HCT116 (cell line): Measurements from ENCODE around the gene ZNF775. TPM values are rescaled to one million over a fixed set of nuclear protein-coding genes. Genes with fewer than 3 reads are reported as not detected.

Source experiments
- ATAC-seq: fragments of 200-7000 bp; cut with Tn5 transposase; 2 replicates; pipeline ENCODE4 v1.9.1; 2020; ENCODE audit warnings: mild to moderate bottlenecking, moderate library complexity
- BruUV-seq: library from RNA; stranded (reverse); fragments of 400-500 nt; replicated peaks from 2 replicates; lab custom pipeline; 2021; lab: Mats Ljungman, UMichigan
- CTCF ChIA-PET: fragments of 300-600 bp; sonication (Branson Sonifier 250); formaldehyde crosslinking; loops from one replicate; lab custom pipeline; 2021; ENCODE audit warnings: antibody characterized with exemption; lab: Charles Lee
- POLR2A ChIA-PET: fragments of 300-600, 350-600 bp; sonication (Branson Sonifier 250); formaldehyde crosslinking; loops from one replicate; lab custom pipeline; 2021; ENCODE audit warnings: antibody characterized with exemption; lab: Charles Lee
- RAD21 ChIA-PET, 2 experiments: fragments of 300-600 bp; sonication (Branson Sonifier 250); formaldehyde crosslinking; loops; one replicate each; lab custom pipeline; 2023; ENCODE audit warnings: low total read pairs in 2 of 2; ENCODE audit not compliant: uncharacterized antibody in 2 of 2, unreplicated experiment in 2 of 2, low non-redundant PET in 1 of 2; lab: Charles Lee
- DNase-seq: peaks from one replicate; pipeline ENCODE4 v3.0.0-alpha.2; 2010; ENCODE audit warnings: low read depth, low spot score
- H2AFZ ChIP-seq: fragments of 200-600 bp; shearing (Covaris generic), sonication (generic); 2 replicates; pipeline ENCODE4 v1.6.1; 2017; ENCODE audit warnings: low read depth, mixed run types, mixed read lengths, antibody characterized with exemption, low read length; ENCODE audit not compliant: poor library complexity, severe bottlenecking
- H3K27ac ChIP-seq: 2 replicates; pipeline ENCODE4 v1.5.1; 2012; ENCODE audit warnings: low read depth, low read length
- H3K27me3 ChIP-seq: fragments of 200-600 bp; sonication (generic); 2 replicates; pipeline ENCODE4 v1.6.1; 2016; ENCODE audit warnings: mixed run types, low read length, mixed read lengths; ENCODE audit not compliant: insufficient read depth
- H3K36me3 ChIP-seq, 2 experiments: fragments of 200-500 bp in 1 of 2; fragments of 200-600 bp in 1 of 2; sonication (Bioruptor generic) in 1 of 2; sonication (generic) in 1 of 2; 2 replicates each; pipeline versions ENCODE4 v1.5.1 to v1.6.1; 2014 to 2016; ENCODE audit warnings: low read length in 2 of 2, inconsistent platforms in 1 of 2, mixed read lengths in 1 of 2, mixed run types in 1 of 2; ENCODE audit not compliant: insufficient read depth in 2 of 2, control insufficient read depth in 1 of 2
- H3K4me1 ChIP-seq, 2 experiments: fragments of 200-600 bp in 1 of 2; sonication (generic) in 1 of 2; 2 replicates each; pipeline versions ENCODE4 v1.5.1 to v1.6.1; 2012 to 2017; ENCODE audit warnings: low read length in 2 of 2, inconsistent platforms in 1 of 2, mild to moderate bottlenecking in 1 of 2, mixed read lengths in 1 of 2, mixed run types in 1 of 2, moderate library complexity in 1 of 2; ENCODE audit not compliant: insufficient read depth in 2 of 2, control insufficient read depth in 1 of 2
- H3K4me2 ChIP-seq: fragments of 200-600 bp; sonication (generic); 2 replicates; pipeline ENCODE4 v1.6.1; 2017; ENCODE audit warnings: mixed run types, low read length, mixed read lengths
- H3K4me3 ChIP-seq, 2 experiments: fragments of 200-600 bp in 1 of 2; sonication (generic) in 1 of 2; replicated peaks in 1 of 2; 2 replicates each; pipeline ENCODE4 v1.5.1; 2011 to 2016; ENCODE audit warnings: low read length in 2 of 2, control low read depth in 1 of 2, low read depth in 1 of 2, mild to moderate bottlenecking in 1 of 2, mixed read lengths in 1 of 2, mixed run types in 1 of 2
- H3K79me2 ChIP-seq: fragments of 200-600 bp; sonication (generic); 2 replicates; pipeline ENCODE4 v1.6.1; 2017; ENCODE audit warnings: mild to moderate bottlenecking, mixed run types, low read length, moderate library complexity, mixed read lengths; ENCODE audit not compliant: insufficient read depth
- H3K9ac ChIP-seq: fragments of 200-600 bp; sonication (generic); 2 replicates; pipeline ENCODE4 v1.6.1; 2016; ENCODE audit warnings: low read length, mixed read lengths
- H3K9me2 ChIP-seq: fragments of 200-600 bp; sonication (generic), shearing (Covaris generic); 2 replicates; pipeline ENCODE4 v1.6.1; 2017; ENCODE audit warnings: mixed run types, mild to moderate bottlenecking, moderate library complexity; ENCODE audit not compliant: insufficient read depth
- H3K9me3 ChIP-seq, 2 experiments: fragments of 200-500 bp in 1 of 2; fragments of 200-600 bp in 1 of 2; sonication (Bioruptor generic) in 1 of 2; sonication (generic) in 1 of 2; 2 replicates each; pipeline ENCODE4 v1.6.1; 2014 to 2017; ENCODE audit warnings: low read length in 2 of 2, mixed read lengths in 2 of 2, inconsistent platforms in 1 of 2, low read depth in 1 of 2, mild to moderate bottlenecking in 1 of 2, mixed run types in 1 of 2, moderate library complexity in 1 of 2; ENCODE audit not compliant: control insufficient read depth in 1 of 2, insufficient read depth in 1 of 2
- H4K20me1 ChIP-seq: fragments of 200-600 bp; sonication (generic), shearing (Covaris generic); 2 replicates; pipeline ENCODE4 v1.6.1; 2017; ENCODE audit warnings: mixed run types, mild to moderate bottlenecking, moderate library complexity; ENCODE audit not compliant: insufficient read depth
- CBX3 ChIP-seq: IDR thresholded peaks from 2 replicates; pipeline ENCODE4 v1.6.1; 2012; ENCODE audit warnings: low read depth
- CTCF ChIP-seq, 3 experiments: fragments of 200-600 bp in 1 of 3; sonication (generic) in 1 of 3; IDR thresholded peaks in 2 of 3; conservative IDR thresholded peaks in 1 of 3; 2 replicates each; pipeline ENCODE4 v1.5.1; 2012 to 2017; ENCODE audit warnings: low read depth in 2 of 3, low read length in 2 of 3, antibody characterized with exemption in 1 of 3, borderline replicate concordance in 1 of 3, control low read depth in 1 of 3, mild to moderate bottlenecking in 1 of 3, mixed read lengths in 1 of 3, mixed run types in 1 of 3, moderate library complexity in 1 of 3; ENCODE audit not compliant: insufficient read depth in 1 of 3
- FOSL1 ChIP-seq: IDR thresholded peaks from 2 replicates; pipeline ENCODE4 v1.6.1; 2012; ENCODE audit warnings: low read depth
- JUND ChIP-seq: IDR thresholded peaks from 2 replicates; pipeline ENCODE4 v1.6.1; 2012
- MAX ChIP-seq: IDR thresholded peaks from 2 replicates; pipeline ENCODE4 v1.6.1; 2012
- POLR2A ChIP-seq: IDR thresholded peaks from 2 replicates; pipeline ENCODE4 v1.7.0; 2011; ENCODE audit warnings: borderline replicate concordance; ENCODE audit not compliant: insufficient read depth, insufficient read length; ENCODE audit errors: extremely low read depth
- POLR2AphosphoS5 ChIP-seq: IDR thresholded peaks from 2 replicates; pipeline ENCODE4 v1.6.1; 2011; ENCODE audit warnings: mild to moderate bottlenecking, low read depth, low read length, moderate library complexity
- RAD21 ChIP-seq: IDR thresholded peaks from 2 replicates; pipeline ENCODE4 v1.6.1; 2012; ENCODE audit warnings: low read depth, mild to moderate bottlenecking
- SRF ChIP-seq: IDR thresholded peaks from 2 replicates; pipeline ENCODE4 v1.6.1; 2012; ENCODE audit warnings: low read depth
- TCF7L2 ChIP-seq: IDR thresholded peaks from 2 replicates; pipeline ENCODE4 v1.7.0; 2011; ENCODE audit warnings: borderline replicate concordance, inconsistent platforms; ENCODE audit not compliant: insufficient read depth, insufficient read length; ENCODE audit errors: extremely low read depth
- YY1 ChIP-seq: IDR thresholded peaks from 2 replicates; pipeline ENCODE4 v1.6.1; 2011; ENCODE audit warnings: low read length, low read depth, moderate library complexity, mild to moderate bottlenecking; ENCODE audit not compliant: insufficient replicate concordance; ENCODE audit errors: extremely low read depth
- ZFX ChIP-seq: fragments of 450-650 bp; IDR thresholded peaks from 2 replicates; pipeline ENCODE4 v1.6.1; 2017
- ZNF274 ChIP-seq: fragments of 200-500 bp; sonication (Bioruptor generic); IDR thresholded peaks from 2 replicates; pipeline ENCODE4 v1.6.1; 2014; ENCODE audit warnings: mild to moderate bottlenecking, low read depth, low read length, inconsistent platforms
- intact Hi-C: fragments of 100-400 bp; cut with micrococcal nuclease; formaldehyde crosslinking; loops from 2 replicates; pipeline ENCODE4 v1.10.0; 2022
- total RNA-seq: library from RNA; stranded (reverse); gene quantifications from one replicate; pipeline ENCODE4 v1.2.1, GENCODE V29; 2021; ENCODE audit not compliant: unreplicated experiment
- TF ChIP-seq, protein P1 (sequence below): IDR thresholded peaks from 2 replicates; pipeline ENCODE4 v1.6.1; 2011; ENCODE audit warnings: mild to moderate bottlenecking, low read length, moderate library complexity; ENCODE audit not compliant: insufficient replicate concordance; ENCODE audit errors: extremely low read depth

The ZNF775 gene
- total RNA-seq, 1 experiment from 2014 or later, result 4.5 TPM

GRCh38 chr7:150408393-150409299, 29.5 kb downstream of the ZNF775 start (continued):
- TF ChIP-seq, protein P1, sequence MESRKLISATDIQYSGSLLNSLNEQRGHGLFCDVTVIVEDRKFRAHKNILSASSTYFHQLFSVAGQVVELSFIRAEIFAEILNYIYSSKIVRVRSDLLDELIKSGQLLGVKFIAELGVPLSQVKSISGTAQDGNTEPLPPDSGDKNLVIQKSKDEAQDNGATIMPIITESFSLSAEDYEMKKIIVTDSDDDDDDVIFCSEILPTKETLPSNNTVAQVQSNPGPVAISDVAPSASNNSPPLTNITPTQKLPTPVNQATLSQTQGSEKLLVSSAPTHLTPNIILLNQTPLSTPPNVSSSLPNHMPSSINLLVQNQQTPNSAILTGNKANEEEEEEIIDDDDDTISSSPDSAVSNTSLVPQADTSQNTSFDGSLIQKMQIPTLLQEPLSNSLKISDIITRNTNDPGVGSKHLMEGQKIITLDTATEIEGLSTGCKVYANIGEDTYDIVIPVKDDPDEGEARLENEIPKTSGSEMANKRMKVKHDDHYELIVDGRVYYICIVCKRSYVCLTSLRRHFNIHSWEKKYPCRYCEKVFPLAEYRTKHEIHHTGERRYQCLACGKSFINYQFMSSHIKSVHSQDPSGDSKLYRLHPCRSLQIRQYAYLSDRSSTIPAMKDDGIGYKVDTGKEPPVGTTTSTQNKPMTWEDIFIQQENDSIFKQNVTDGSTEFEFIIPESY, result no peak
- TF ChIP-seq POLR2A (no peak), ZNF274 (no peak), SRF (no peak), POLR2AphosphoS5 (no peak), CTCF (IDR thresholded peaks at IDR 0.05 in 2 of 3, conservative IDR thresholded peaks at IDR 0.05 in 1 of 3; ENCODE audit: borderline replicate concordance in 1 of 3, insufficient read depth in 1 of 3, low read depth in 2 of 3, low read length in 2 of 3) (no peak)

DNA sequence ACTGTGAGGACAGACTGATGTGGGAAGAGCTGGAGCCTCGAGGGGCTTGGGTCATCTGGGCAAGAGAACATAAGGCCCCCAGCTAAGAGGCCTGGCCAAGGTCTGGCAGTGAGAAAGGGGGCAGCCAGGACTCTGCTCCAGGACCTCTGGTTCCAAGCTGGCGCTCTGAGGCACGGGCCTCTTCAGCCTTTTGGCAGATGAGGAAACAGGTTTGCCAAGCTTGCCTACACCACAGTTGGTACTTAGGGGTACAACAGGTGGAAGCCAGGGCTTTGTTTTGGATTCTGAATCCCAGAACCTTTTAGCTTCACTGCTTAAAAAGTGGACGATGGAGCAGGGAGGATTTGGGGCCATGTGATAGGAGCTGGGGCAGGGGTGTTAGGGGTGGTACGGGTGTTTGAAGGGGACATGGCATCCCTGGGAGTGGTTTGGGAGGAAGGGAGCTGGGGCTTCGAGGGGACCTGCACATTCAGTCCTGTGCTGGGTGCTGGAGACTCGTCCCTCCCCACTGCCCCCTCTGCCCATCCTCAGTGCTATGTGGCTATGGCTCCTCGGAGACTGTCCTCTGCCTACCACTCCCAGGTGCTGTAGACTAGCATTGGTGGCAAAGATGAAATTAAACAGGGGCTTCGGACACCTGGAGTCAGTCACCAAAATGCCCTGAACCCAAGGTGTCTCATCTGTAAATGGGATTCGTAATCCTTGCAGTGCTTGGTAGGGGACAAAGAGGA, 30.3 kb downstream of the ZNF775 start:
- Histone ChIP-seq H4K20me1 (no peaks in the 10 kb centered on the region), H3K4me2 (no peak overlapping the region), H3K27me3 (no peaks in the 10 kb centered on the region), H3K79me2 (no peaks in the 10 kb centered on the region), H3K27ac (no peak overlapping the region), H3K36me3 (no peaks in the 10 kb centered on the region), H3K9ac (no peak overlapping the region), H2AFZ (no peak overlapping the region), H3K4me3 (no peak overlapping the region), H3K9me3 (no peaks in the 10 kb centered on the region), H3K9me2 (no peaks in the 10 kb centered on the region), H3K4me1 (peaks cover 5 to 29% of the 10 kb centered on the region in 2 experiments; a peak in 3 of 4 replicates)
- TF ChIP-seq SRF (no peak), MAX (no peak), JUND (no peak), POLR2AphosphoS5 (no peak), TCF7L2 (no peak), RAD21 (no peak), ZFX (no peak), CBX3 (no peak), FOSL1 (no peak), YY1 (no peak)
- TF ChIP-seq, protein P1, result no peak
- ChIA-PET POLR2A (interaction anchor here (0.8 kb wide), 1 partner anchor 41 kb away, joined by 5 read pairs; no protein-coding TSS in a partner anchor), RAD21 (no interaction called here), CTCF (no interaction called here)
- DNase-seq (no peak), ATAC-seq (no peak)
- intact Hi-C loops, result no loop called here
- no TSS peak for BruUV-seq
